ENCODE data around the gene MFSD1.

Gene MFSD1

GRCh38 chr3:158773166-158773565, 28.7 kb upstream of the MFSD1 start:
- Histone ChIP-seq H3K27me3 (ENCODE audit: insufficient read depth, low read depth, severe bottlenecking) (no peaks in the 10 kb centered on the region), H3K9me3 (ENCODE audit: severe bottlenecking) (no peaks in the 10 kb centered on the region), H3K4me3 (ENCODE audit: low read depth, low read length) (no peak overlapping the region), H3K27ac (no peak overlapping the region), H3K36me3 (no peaks in the 10 kb centered on the region)
- no peak for DNase-seq
- no peak for TF ChIP-seq CTCF (IDR thresholded peaks at IDR 0.05; ENCODE audit: low read depth, low read length)

- H3K27ac ChIP-seq = no peak overlapping the region
- no peaks in the 10 kb centered on the region for H3K36me3 ChIP-seq
- no peak for TF ChIP-seq CTCF (IDR thresholded peaks at IDR 0.05; ENCODE audit: low read depth, low read length)
- DNase-seq = no peak
- H3K27me3 ChIP-seq (ENCODE audit: insufficient read depth, low read depth, severe bottlenecking) = no peaks in the 10 kb centered on the region
- H3K9me3 ChIP-seq (ENCODE audit: severe bottlenecking) = no peaks in the 10 kb centered on the region
- no peak overlapping the region for H3K4me3 ChIP-seq (ENCODE audit: low read depth, low read length)
Observed at GRCh38 chr3:158773845-158774830, 27.7 kb upstream of the MFSD1 start.

- H3K27me3 ChIP-seq (ENCODE audit: insufficient read depth, low read depth, severe bottlenecking) = no peaks in the 10 kb centered on the region
- no peak for TF ChIP-seq CTCF (IDR thresholded peaks at IDR 0.05; ENCODE audit: low read depth, low read length)
- no peak overlapping the region for H3K4me3 ChIP-seq (ENCODE audit: low read depth, low read length)
- DNase-seq = no peak
- H3K9me3 ChIP-seq (ENCODE audit: severe bottlenecking) = no peaks in the 10 kb centered on the region
- no peak overlapping the region for H3K27ac ChIP-seq
- no peaks in the 10 kb centered on the region for H3K36me3 ChIP-seq
Observed at GRCh38 chr3:158774965-158775364, 26.9 kb upstream of the MFSD1 start.

- Histone ChIP-seq H3K4me3 (ENCODE audit: low read depth, low read length) (no peak overlapping the region), H3K27me3 (ENCODE audit: insufficient read depth, low read depth, severe bottlenecking) (no peaks in the 10 kb centered on the region), H3K27ac (no peak overlapping the region), H3K36me3 (no peaks in the 10 kb centered on the region), H3K9me3 (ENCODE audit: severe bottlenecking) (no peaks in the 10 kb centered on the region)
- DNase-seq = no peak
- TF ChIP-seq CTCF (IDR thresholded peaks at IDR 0.05; ENCODE audit: low read depth, low read length) = no peak
Observed at GRCh38 chr3:158775426-158776410, 26.1 kb upstream of the MFSD1 start.

GRCh38 chr3:158776531-158776930, 25.3 kb upstream of the MFSD1 start:
- no peak overlapping the region for H3K27ac ChIP-seq

More at GRCh38 chr3:158776531-158776930, 25.3 kb upstream of the MFSD1 start:
- no peaks in the 10 kb centered on the region for H3K27me3 ChIP-seq (ENCODE audit: insufficient read depth, low read depth, severe bottlenecking)
- H3K9me3 ChIP-seq (ENCODE audit: severe bottlenecking) = no peaks in the 10 kb centered on the region
- no peak for DNase-seq
- H3K36me3 ChIP-seq = no peaks in the 10 kb centered on the region
- no peak overlapping the region for H3K4me3 ChIP-seq (ENCODE audit: low read depth, low read length)
- TF ChIP-seq CTCF (IDR thresholded peaks at IDR 0.05; ENCODE audit: low read depth, low read length) = no peak

Measured in WERI-Rb-1 (cell line).